NCI-H446 treated with DMSO at 0.1 percent for 48 hours (cell line): Measurements from ENCODE around the gene NOC4L.

Source experiments
- DNase-seq: peaks from one replicate; lab custom pipeline; 2025; lab: John Stamatoyannopoulos, UW

Gene NOC4L

DNA sequence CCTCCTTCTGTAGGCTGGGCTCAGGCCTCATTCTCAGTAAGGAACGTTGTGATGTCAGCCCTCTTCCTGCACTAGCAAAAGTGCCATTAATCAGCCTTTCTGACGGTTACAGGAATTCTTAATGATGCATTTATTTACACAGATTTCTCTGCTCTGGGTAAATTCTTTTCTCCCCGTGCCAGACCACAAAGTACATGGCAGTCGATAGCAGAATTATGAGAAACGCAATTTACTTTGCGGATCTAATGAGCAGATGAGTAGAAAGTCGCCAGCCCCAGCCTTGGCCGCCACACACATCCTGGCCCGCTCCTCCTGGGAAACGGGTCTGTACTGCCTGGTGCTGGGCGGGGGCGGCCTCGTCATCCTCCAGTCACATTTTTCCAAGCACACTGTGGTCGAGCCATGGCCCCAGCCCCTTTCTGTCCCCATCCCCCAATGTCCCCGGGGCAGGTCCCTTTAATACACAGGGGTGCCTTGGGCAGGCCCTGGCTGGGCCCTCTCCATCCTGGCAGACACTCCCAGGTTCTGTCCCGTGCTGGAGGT is 25.9 kb downstream of the NOC4L start:
- DNase-seq, result no peak

DNA sequence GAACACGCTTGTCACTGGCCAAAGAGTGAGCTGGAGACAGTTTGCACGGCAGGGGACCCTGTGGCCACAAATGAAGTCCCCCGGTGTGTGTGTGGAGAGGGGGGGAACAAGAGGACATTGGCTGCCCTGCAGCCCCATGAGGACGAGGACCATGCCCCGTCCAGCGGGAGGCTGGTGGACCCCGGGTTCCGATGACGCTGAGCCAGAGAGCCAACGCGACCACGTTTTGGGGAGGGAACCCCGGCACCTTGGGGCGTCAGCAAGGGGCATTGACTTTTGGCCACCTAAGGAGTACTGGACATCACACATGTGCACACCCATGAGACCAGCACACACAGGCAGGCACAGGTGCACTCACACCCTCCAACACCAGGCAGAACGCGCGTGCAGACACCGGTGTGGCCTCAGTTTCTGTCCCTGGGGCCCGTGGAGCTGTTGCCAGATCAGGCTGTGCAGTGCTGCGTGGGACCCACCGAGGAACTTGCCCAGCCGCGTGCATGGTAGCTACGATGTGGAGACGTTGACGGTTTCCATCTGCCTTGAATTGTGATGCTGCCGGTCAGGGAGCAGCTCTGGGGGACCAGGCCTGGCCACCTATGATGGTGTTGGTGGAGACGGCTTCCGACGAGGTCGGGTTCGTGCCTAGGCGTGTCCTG is 26.5 kb downstream of the NOC4L start:
- no peak for DNase-seq

DNA sequence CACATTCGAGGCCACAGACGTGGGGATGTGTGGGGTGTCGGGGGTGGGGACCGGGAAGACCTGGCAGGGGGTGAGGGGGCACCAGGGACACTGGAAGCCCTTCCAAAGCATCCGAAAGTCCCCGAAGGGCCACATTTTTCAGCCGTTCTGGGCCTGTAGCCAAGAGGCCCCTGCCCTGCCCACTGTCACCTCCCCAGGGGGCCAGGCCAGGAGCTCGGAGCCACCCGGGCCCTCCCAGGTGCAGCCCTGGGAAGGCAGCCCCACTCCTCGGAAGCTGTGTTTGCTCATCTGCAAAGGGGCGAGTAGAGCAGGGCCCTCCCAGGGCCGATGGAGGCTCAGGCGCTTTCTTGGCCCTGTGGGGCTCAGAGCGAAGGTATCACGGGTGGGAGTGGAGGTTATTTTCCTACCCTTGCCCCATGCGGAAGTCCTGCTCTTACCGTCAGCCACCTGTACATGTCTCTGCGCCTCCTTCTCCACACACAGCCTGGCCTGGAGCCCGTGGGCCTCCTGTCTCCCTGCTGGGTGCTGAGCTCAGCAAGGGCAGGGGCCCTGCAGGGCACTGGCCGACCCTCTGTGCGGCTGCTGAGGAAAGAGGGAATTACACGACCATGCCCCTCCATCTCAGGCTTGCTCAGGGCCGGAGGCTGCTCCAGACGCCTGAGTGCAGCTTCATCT is 27.2 kb downstream of the NOC4L start:
- no peak for DNase-seq

DNA sequence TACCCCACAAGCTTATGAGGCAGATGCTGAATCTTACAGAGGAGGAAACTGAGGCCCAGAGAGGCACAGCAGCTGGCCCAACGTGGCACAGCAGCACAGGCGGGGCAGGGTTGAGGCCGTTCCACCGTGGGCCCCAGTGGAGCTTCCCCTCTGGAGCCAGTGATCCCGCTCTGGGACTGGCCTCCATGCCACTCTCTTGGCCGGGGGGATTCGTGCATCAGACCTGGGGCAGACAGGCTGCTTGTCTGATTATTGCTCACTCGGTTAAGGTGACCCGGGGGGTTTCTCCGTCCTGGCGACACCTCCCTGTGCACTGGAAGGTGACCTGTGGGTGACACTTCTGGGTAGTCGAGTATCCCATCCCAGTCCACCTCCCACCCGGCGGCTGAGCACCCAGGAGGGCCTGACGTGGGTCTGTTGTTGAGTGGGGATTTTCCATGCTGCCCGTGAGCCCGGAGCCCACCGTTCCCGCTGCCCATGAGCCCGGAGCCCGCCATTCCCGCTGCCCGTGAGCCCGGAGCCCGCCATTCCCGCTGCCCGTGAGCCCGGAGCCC is 27.8 kb downstream of the NOC4L start:
- no peak for DNase-seq

DNA sequence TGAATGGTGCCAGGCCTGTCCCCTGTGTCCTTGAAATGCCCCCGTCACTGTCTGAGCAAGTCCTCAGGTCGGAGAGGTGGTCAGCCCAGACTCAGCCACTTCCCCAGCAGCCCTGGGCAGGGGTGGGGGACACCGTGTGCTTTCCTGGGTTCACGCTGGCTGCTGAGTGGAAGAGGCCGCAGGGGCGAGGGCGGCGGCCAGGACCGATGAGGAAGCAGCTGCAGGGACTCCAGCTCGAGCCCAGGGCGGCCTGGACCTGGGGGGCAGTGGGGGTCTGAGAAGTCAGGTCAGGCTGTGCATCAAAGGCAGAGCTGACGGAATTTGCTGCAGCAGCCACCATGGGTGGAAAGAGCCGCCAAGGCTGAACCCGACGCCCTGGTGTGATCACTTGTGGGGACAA is 28.4 kb downstream of the NOC4L start:
- DNase-seq, result no peak

DNA sequence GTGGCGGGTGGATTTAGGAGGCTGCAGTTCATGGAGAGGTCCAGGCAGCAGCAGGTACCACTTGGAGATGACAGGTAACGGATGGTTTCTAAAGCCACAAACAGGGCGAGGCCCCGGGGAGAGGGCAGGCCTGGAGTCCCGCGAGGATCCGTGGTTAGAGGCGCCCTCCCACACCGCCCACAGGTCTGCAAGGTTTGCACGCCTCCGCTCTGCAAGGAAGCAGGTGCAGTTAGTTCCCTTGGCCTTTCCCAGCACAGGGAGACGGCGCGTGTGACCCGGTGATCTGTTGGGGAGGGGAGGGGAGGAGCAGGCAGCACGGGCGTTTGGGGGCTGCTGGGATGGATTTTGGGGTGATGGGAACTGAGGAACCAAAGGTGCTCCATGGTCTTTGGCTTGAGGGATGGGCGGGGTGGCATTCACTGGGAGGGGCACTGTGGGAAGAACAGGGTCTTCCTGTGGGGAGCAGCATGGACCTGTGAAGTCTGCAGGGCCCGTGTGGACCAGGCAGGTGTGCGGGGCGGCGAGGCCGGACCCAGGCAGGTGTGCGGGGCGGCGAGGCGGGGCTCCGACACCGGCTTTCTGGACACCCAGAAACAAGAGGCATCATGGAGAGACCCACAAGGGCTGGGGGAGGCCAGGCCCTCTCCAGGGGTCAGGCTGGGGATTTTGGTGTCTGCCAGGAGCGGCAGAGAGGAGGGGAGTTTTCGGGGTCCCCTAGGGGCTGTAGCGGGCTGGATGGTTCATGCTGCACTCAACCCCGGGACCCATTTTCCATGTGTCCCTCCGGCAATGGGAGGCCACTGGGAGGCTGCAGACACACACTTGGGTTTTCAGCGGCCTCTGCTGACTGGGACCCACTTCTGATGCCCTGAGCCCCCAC is 29.1 kb downstream of the NOC4L start:
- DNase-seq, result no peak

DNA sequence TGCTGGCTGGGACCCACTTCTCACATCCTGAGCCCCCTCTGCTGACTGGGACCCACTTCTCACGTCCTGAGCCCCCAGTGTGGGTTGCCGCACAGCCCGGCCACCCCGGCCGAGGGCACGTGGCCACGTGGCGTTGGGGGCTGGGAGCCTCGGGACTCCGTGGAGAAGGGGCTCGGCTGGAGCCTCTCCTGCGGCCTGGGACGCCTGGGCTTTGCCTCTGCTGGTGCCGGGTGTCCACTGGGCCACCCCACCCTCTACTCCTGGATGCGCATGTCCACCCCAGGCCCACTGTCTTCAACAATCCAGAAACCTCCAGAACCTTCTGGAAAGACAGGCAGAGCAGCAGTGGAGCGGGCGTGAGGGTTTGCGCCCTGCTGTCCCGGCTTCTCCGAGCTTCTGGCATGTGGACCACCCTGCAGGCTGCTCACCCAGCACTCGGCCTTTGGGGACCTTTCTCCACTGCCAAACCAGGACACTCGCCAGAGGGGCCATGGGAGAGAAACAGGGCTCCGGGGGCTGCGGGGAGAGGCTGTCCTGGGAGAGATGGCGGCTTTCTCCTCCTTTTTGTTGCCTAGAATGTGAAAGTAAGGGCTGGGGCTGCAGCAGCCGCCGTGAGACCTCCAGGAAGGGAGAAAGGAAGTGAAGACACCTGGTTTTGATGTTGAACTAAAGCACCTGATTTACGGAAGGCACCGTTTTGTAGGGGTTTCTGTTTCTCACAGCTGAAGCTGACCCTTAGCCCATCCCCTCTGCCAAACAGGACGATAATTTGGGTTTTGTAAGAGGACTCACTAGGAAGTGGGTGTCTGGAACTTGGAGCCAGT is 30.0 kb downstream of the NOC4L start:
- no peak for DNase-seq

DNA sequence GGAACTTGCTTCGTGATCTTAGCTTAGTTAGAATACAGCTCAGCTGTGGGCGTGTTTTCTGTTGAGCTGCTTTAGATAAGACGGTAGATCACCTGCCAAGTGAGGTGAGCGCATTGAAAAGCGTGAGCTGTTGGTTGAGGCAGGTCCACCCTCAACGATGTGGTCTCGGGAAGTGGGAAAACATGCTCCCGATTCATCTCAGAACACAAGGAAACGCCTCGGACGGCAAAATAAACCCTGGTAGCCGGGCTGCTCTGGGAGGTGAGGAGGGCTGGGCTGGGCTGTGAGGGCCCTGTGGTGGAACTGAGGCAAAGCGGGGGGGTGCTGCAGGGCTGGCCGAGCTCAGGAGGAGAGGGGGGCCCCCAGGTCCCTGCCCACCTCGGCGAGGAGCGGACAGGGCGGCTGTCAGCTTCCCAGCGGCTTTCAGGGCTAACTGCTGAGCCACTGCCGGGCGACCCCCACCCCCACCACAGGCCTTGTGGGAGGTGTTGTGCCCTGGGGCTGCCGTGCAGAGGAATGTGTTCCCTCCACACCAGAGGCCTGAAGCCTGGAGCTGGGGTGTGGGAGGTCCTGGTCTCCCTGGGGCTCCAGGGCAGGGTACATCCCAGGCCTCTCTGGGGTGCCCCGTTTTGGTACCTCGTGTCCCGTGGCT is 30.7 kb downstream of the NOC4L start:
- no peak for DNase-seq

DNA sequence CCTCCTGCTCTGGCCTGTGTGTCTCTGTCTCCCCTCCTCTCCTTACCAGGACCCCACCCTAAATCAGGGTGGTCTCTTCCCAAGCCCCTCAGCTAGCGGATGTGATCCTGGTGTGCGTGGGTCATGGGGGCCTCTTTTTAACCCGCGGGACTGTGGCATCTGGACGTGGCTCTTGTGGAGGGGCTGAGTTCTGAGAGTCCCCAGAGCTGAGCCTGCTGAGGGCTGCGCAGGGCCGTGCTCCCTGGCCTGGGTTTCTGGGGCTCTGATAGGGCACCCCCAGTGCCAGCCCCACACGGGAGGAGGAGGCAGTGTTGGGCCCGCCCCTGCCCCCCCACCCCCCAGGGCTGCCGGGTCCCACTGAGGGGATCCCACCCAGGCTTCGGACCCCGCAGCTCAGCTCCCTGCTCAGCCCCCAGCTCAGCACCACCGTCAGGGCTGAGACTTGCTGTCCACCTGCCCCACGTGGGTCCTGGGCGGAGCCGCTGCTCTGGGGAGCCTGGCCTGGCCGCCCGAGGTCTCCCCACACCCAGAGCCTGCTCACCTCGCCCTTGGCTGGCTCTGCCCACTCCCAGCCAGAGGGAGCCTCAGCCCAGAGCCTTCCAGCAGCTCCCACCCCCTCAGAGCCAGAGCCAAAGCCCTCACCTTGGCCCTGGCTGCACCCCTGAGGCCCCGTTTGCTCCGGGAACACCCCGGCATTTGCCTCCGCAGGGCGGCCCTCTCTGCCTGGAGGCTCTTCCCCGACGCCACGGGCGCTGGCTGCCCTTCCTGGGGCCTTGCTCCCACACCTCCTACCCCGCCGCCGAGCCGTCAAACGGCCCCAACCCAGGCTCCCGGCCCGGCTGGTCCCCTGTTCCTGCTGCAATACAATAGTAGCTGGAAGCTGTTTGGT is 31.5 kb downstream of the NOC4L start:
- no peak for DNase-seq

DNA sequence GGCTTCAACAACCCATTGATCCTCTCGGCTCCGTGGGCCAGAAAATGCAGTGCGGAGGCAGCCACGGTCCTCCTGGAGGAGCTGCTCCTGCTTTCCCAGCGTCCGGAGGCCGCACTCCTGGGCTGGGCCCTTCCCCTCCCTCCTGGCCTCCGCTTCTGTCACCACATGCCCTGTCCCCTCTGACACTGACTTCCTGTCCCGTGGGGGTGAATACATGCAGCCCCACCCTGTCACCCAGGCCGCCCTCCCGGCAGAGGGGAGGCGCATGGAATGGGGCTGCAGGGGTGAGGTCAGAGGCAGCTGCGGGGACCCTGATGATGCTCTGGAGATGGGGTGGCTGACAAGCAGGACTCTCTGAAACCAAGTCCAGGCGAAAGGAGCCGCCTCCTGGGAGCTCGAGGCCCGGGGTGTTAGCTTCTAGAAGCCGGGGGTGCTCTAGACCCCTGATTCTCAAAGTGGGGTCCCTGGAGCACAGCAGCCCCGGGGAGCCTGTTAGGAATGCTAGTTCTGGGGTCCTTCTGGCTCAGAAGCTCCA is 32.2 kb downstream of the NOC4L start:
- DNase-seq, result no peak

DNA sequence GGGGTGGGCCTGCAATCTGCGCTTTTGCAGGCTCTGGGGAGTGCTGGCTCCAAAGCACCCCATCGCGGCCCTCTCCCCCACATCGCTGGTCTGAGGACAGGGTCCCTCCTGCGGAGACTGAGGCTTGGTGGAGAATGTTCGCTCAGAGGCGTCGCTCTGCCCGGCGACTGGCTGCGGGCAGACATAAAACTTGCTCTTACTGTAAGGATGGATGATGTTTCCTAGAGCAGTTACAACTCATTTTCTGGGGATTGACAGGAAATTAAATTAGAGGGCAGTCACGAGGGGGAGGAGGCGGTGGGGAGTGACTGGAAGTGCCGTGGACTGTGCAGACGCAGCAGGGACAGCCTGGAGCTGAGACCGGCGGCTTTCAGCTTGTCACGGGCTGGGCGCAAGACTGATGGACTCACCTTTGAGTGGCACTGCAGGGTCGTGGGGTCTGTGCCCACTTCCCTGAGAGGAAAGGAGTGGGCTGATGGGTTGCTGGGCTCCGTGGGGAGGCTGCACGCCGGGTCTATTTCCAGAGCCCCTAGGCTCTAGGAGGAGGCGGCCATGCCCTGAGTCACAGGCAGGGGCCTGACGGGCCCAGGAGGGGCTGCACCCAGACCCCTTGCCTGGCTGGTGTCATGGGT is 32.8 kb downstream of the NOC4L start:
- no peak for DNase-seq

DNA sequence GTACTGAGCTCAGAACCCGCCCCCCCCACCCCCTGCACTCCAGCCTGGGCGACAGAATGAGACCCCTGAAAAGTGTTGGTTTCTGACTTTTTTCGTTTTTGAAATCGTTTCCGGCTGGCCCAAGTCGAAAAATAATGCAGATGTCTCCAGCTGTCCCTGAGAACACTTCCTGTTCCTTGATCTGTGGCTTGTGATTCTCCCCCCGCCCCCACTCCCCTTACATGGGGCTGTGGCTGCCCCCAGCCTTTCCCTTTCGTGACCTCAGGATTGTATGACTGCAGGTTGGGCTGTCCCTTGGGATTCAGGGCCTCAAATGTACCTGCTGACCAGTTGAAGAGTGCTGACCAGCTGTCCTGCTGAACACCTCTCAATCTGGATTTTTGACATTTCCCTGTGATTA is 34.1 kb downstream of the NOC4L start:
- DNase-seq, result no peak

DNA sequence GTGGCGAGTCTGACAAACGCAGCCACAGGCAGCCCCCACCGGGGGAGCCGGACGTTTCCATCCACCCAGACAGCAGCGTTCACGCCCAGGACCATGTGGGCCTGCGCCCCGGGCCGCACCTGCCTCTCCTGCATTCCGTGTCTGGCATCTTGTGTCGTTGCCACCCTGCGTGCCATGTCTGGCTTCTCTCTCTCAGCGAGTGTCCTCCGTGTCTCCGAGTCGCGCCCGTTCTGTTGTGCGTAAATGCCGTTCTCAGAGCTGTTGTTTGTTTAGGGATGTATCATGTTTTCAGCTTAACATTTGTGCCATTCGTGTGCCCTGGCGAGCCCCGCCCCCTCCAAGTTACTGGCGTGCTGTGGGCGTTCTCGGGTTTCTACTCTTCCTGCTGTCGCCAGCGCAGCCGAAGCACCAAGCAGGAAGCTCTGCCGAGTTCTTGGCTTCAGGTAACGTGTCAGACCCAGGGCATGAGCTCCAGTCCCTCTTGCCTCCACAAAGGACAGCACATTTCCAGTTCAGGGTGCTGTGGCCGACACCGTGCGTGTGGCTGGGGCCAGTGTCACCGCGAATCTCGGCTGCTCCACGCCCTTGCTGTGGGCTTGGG is 34.6 kb downstream of the NOC4L start:
- no peak for DNase-seq

DNA sequence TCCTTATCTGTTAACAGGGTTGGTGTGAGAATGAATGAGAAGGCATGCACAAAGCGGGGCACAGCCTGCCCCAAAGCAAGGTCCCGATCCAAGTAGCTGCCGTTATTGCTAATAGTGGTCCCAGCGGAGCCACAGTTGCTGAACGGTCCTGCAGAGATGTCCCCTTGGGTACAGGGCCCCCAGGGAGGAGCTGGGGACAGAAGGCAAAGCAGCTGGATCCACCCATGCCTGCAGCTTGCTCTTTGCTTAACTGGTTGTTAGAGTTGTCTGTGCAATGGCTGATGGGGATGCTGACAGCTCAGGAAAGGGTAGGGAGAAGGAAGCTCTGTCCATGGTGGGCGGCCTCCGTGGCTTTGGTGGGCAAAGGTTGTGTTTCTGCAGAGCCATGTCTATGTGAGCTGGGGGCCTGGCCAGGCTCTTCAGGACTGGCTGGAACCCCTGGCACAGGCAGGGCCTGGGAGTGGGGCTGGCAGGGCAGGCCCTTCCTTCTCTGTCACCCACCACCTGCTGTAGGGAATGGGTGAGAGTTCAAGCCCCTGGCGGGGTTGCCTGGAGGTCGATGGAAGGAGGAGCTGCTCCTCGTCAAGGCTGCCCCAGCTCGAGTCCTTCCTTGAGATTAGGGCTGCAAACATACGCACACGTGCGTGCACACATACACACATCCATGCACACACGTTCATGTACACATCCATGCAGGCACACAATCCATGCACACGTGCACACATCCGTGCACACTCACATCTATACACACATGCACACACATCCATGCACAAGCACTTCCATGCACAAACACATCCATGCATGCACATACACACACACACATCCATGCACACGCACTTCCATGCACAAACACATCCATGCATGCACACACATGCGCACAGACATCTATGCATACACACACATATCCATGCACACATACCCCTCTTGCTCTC is 35.4 kb downstream of the NOC4L start:
- no peak for DNase-seq

DNA sequence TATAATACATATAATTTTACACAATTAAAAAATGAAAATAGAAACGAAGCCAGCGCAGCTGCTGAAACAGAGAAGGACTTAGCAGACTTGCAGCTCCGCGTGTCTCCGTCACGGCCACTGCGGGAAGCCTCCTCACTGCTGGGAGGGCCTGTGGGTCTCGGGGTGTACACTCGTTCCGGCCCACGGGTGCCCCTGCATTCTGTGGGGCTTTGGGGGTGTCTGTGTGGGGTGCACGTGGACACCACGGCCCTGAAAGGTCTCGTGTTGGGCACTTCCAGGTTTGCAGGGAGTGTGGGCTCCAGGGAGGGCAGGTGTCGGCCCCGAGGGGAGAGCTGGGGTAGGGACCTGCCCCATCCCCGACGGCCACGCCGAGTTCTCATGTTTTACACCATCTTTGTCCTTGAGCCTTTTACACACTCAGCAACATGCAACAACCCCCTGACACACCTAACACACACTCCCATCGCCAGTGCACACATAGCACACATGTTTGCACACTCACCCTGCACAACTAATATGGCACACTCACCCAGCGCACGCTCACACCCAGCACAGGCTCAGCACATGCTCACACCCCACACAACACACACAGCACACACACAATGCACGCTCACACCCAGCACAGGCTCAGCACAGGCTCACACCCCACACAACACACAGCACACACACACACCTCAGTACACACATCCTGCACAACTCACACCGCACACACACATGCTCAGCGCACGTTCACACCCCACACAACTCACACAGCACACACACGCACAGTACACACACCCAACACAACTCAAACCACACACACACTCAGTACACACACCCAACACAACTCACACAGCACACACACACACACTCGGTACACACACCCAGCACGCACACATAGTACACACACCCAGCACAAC is 36.6 kb downstream of the NOC4L start:
- DNase-seq, result no peak

DNA sequence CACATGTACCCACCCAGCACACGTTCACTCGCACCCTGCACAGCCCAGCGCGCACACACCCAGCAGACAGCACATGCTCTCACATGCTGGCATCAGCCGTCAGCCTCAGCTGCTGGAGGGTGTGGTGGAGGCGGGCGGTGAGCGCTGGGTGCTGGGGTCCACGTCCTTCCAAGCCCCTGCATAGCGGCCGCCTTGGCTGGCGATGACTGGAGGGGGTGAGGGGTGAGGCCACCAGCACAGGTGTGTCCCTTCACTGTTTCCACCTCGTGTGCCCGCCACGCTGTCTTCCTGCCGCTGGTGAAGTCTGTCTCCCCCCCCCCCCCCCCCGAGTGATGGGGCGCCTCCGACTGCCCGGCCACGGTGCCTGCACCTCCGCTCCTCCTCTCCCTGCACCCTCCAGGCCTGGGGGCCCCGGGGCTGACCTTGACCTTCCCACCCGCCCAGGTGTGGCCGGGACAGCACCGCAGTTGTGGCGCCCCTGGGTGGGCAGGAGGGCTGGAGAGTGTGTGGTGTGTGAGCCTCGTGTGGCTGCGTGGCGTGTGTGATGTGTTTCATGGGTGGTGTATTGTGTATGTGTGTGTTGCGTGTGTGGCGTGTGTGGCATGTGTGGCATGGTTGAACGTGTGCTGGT is 37.4 kb downstream of the NOC4L start:
- no peak for DNase-seq
